Activated CD8-positive, alpha-beta memory T cell treated with anti-CD3 and anti-CD28 coated beads, Interleukin-2, amount 10 ng/mL, durations not matched to agents 7 days and 5 days (primary cell): ENCODE measurements around the gene BACH2. TPM values are rescaled to one million over a fixed set of nuclear protein-coding genes. Genes with fewer than 3 reads are reported as not detected.
A peak's percentile ranks its signal among the peaks of the same experiment; 100 is the strongest.
"Not testable (repeated sequence)": the region's sequence is repeated elsewhere in the genome, so short reads cannot be mapped to it uniquely, and the experiment has no call there.

Experiments
- ATAC-seq: fragments of 150-1000 bp; cut with Tn5 transposase; one replicate; pipeline ENCODE4 v1.10.0; 2021; ENCODE audit warnings: moderate library complexity
- CTCF ChIA-PET: fragments of 350-600 bp; sonication (Branson Sonifier 250); formaldehyde crosslinking; loops from one replicate; lab custom pipeline; 2021; ENCODE audit warnings: antibody characterized with exemption; lab: Charles Lee
- DNase-seq: peaks from one replicate; pipeline ENCODE4 v3.0.0-alpha.2; 2020
- H3K27ac Mint-ChIP-seq: one replicate; pipeline ENCODE4 v1.8.0; 2021; ENCODE audit warnings: mild to moderate bottlenecking, mixed read lengths
- H3K27me3 Mint-ChIP-seq: one replicate; pipeline ENCODE4 v1.8.0; 2021; ENCODE audit warnings: mixed read lengths
- H3K36me3 Mint-ChIP-seq: one replicate; pipeline ENCODE4 v1.8.0; 2021; ENCODE audit warnings: mild to moderate bottlenecking, mixed read lengths
- H3K4me1 Mint-ChIP-seq: one replicate; pipeline ENCODE4 v1.8.0; 2021; ENCODE audit warnings: mixed read lengths
- H3K4me3 Mint-ChIP-seq: one replicate; pipeline ENCODE4 v1.8.0; 2021; ENCODE audit warnings: mild to moderate bottlenecking, moderate library complexity, mixed read lengths
- H3K9me3 Mint-ChIP-seq: one replicate; pipeline ENCODE4 v1.8.0; 2022; ENCODE audit warnings: low read depth, mixed read lengths
- total RNA-seq, 2 experiments: library from RNA; stranded (reverse); gene quantifications; one replicate each; pipeline ENCODE4 v1.2.3, GENCODE V29; 2021

BACH2 gene
- total RNA-seq, 2 experiments from 2014 or later = 21.5 to 22.6 TPM

GRCh38 chr6:90222724-90223198 lies 73.9 kb downstream of the BACH2 start:
- Mint-ChIP-seq H3K9me3 (peaks cover 11% of the 10 kb centered on the region), H3K4me1 (peaks cover 14% of the 10 kb centered on the region), H3K27ac (no peak overlapping the region), H3K36me3 (peaks cover 33% of the 10 kb centered on the region), H3K4me3 (no peak overlapping the region), H3K27me3 (no peaks in the 10 kb centered on the region)
- DNase-seq (no peak), ATAC-seq (no peak)
- CTCF ChIA-PET = interaction anchor here (0.6 to 1.4 kb wide), 3 partner anchors 11 to 253 kb away, joined by 3 read pairs; no protein-coding TSS in a partner anchor

- peaks cover 13% of the 10 kb centered on the region for H3K4me1 Mint-ChIP-seq
- H3K36me3 Mint-ChIP-seq = peaks cover 30% of the 10 kb centered on the region
- peaks cover 11% of the 10 kb centered on the region for H3K9me3 Mint-ChIP-seq
- ATAC-seq (no peak), DNase-seq (no peak)
- CTCF ChIA-PET = interaction anchor here (1.4 kb wide), 1 partner anchor 10 kb away, joined by 3 read pairs; no protein-coding TSS in a partner anchor
- no peak overlapping the region for H3K27ac Mint-ChIP-seq
- H3K27me3 Mint-ChIP-seq = no peaks in the 10 kb centered on the region
- no peak overlapping the region for H3K4me3 Mint-ChIP-seq
Measured at GRCh38 chr6:90222008-90222407, 74.6 kb downstream of the BACH2 start.

- Mint-ChIP-seq H3K9me3 (peaks cover 11% of the 10 kb centered on the region), H3K4me3 (no peak overlapping the region), H3K36me3 (peaks cover 28% of the 10 kb centered on the region), H3K4me1 (peaks cover 13% of the 10 kb centered on the region), H3K27ac (no peak overlapping the region), H3K27me3 (no peaks in the 10 kb centered on the region)
- ATAC-seq (no peak), DNase-seq (no peak)
- CTCF ChIA-PET = interaction anchor here (1.4 kb wide), 1 partner anchor 10 kb away, joined by 3 read pairs; no protein-coding TSS in a partner anchor
Measured at GRCh38 chr6:90221403-90221802, 75.2 kb downstream of the BACH2 start.

- no peak for ATAC-seq
- CTCF ChIA-PET = no interaction called here
- Mint-ChIP-seq H3K4me1 (peaks cover 6% of the 10 kb centered on the region), H3K4me3 (no peak overlapping the region), H3K36me3 (peaks cover 21% of the 10 kb centered on the region), H3K9me3 (peaks cover 11% of the 10 kb centered on the region), H3K27ac (no peak overlapping the region), H3K27me3 (no peaks in the 10 kb centered on the region)
- no peak for DNase-seq
Measured at GRCh38 chr6:90220273-90220672, 76.4 kb downstream of the BACH2 start.

DNA sequence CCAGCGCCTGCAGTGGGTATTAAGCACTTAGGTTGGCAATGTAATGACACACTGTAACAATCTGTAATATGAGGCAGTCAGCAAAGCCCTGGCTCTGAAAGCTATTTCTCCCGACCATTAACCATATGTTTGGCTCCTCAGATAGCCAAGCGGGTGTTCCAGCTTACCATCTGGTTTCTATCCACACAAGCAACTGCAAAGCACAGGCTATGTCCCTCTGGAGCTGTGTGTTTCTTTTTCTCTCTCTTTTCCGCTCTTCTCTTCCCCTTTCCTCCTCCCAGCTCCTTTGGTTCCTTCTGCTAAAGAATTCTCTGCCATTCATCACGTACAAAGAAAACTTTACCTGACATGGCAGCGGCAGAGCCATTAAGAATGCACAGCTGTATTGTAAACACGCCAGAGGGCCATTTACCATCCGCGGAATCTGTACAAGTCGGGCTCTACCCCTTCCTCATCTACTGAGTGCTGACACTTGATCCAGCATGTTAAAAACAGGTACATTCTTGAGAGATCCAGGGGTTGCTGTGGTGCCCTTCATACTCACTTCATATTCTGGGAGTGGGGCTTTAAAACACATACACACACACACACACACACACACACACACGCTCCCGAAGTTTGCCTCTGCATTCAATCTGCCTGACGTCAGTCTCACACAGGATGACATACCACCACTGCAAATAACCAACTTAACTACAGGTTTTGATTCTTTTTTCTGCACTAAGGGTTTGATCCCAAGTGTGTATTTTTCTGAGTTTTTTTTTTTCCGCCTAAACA lies 77.2 kb downstream of the BACH2 start:
- Mint-ChIP-seq H3K27ac (no peak overlapping the region), H3K4me3 (no peak overlapping the region), H3K9me3 (peaks cover 11% of the 10 kb centered on the region), H3K27me3 (no peaks in the 10 kb centered on the region), H3K4me1 (peaks cover 9% of the 10 kb centered on the region), H3K36me3 (peaks cover 20% of the 10 kb centered on the region)
- CTCF ChIA-PET = interaction anchor here (1.0 to 2.6 kb wide), 6 partner anchors 10 to 297 kb away, joined by 3 to 6 read pairs (median 3); no protein-coding TSS in a partner anchor
- DNase-seq (no peak), ATAC-seq (no peak)

DNA sequence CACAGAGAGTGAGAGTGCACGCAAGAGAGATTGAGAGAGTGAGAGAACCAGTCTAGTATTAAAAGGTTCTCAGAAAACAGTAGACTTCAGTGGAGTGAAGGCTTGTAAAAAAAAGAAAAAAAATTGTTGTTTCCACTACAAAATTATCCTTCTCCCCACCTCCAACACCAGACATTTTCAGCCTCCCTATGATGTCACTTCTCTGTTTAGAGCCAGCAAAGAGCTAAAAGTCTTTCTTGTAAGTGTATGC lies 77.8 kb downstream of the BACH2 start:
- no peak for ATAC-seq
- peaks cover 17% of the 10 kb centered on the region for H3K36me3 Mint-ChIP-seq
- H3K27me3 Mint-ChIP-seq = no peaks in the 10 kb centered on the region
- no peak overlapping the region for H3K4me3 Mint-ChIP-seq
- DNase-seq = no peak
- CTCF ChIA-PET = interaction anchor here (1.0 to 2.6 kb wide), 6 partner anchors 10 to 298 kb away, joined by 3 to 6 read pairs (median 3); no protein-coding TSS in a partner anchor
- peaks cover 9% of the 10 kb centered on the region for H3K4me1 Mint-ChIP-seq
- peaks cover 10% of the 10 kb centered on the region for H3K9me3 Mint-ChIP-seq
- H3K27ac Mint-ChIP-seq = no peak overlapping the region

- no peak overlapping the region for H3K4me3 Mint-ChIP-seq
- H3K36me3 Mint-ChIP-seq = peaks cover 7% of the 10 kb centered on the region
- H3K4me1 Mint-ChIP-seq = peaks cover 8% of the 10 kb centered on the region
- H3K27me3 Mint-ChIP-seq = no peaks in the 10 kb centered on the region
- H3K9me3 Mint-ChIP-seq = peaks cover 3% of the 10 kb centered on the region
- no peak for ATAC-seq
- CTCF ChIA-PET = interaction anchor here (0.8 to 2.6 kb wide), 6 partner anchors 12 to 277 kb away, joined by 3 to 6 read pairs (median 3); no protein-coding TSS in a partner anchor
- H3K27ac Mint-ChIP-seq = no peak overlapping the region
- no peak for DNase-seq
Measured at GRCh38 chr6:90217506-90218127, 79.0 kb downstream of the BACH2 start.

DNA sequence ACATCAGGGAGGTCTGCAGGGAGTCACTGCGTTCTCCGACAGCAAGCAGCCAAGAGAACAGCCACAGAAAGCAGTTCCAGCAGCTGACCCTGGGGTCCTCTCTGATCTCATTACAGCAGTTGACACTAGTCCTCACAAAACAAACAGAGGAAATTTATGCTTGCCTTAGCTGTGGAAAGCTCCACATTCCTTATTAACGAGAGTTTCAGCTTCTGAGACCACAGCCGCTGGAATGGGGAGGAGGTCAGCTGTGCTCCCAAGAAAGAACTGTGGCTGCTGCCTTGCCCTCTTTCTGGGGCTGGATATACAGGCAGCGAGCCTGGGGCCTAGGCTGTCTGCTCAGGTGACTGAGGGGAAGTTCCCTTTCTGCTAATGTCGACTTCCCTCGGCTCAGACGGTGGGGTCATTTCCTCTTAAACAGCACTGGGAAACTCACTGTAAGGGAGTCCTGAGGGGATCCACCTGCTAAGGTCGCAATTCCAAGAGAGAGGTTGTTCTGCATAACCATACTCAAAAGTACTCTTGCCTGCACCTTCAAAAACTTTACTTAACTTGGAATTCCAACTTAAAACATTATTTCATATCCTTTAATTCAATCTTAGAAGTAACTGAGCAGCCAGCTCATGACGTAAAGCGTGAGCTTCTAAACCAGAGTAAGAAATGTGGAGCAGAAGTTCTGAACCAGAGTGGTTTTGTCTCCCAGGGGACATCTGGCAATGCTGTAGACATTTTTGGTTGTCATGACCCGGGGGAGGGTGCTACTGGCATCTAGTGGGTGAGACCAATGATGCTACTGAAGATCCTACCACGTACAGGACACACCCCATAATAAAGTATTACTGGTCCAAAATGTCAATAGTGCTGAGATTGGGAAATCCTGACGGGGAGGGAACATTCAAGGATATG lies 80.3 kb downstream of the BACH2 start:
- Mint-ChIP-seq H3K4me1 (peaks cover 3% of the 10 kb centered on the region), H3K36me3 (peaks cover 1% of the 10 kb centered on the region), H3K9me3 (no peaks in the 10 kb centered on the region), H3K27me3 (no peaks in the 10 kb centered on the region), H3K27ac (peak overlapping the region; percentile 63), H3K4me3 (no peak overlapping the region)
- no peak for ATAC-seq
- no peak for DNase-seq
- CTCF ChIA-PET = interaction anchor here (0.8 to 2.2 kb wide), 6 partner anchors 12 to 276 kb away, joined by 3 to 7 read pairs (median 3); no protein-coding TSS in a partner anchor

DNA sequence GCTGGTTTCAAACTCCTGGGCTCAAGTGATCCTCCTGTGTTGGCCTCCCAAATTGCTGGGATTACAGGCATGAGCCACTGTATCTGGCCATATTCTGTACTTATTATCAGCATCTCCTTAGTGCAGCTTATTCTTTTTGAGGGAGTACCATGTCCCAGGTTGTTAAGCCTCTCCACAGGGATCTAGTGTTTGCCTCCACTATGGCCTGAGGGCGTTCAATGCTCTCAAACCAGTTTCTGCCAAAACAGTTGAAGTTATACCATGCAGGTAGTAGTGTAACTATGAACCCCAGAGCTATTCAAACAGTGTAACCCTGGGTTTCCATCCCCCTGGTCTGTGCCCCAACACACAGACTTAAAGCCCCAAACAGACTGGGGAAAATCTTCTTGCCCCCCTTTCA lies 81.7 kb downstream of the BACH2 start:
- H3K4me3 Mint-ChIP-seq = no peak overlapping the region
- peaks cover 1% of the 10 kb centered on the region for H3K36me3 Mint-ChIP-seq
- no peak for ATAC-seq
- CTCF ChIA-PET = interaction anchor here (0.5 to 2.2 kb wide), 7 partner anchors 11 to 266 kb away, joined by 3 to 7 read pairs (median 3); no protein-coding TSS in a partner anchor
- no peak for DNase-seq
- no peaks in the 10 kb centered on the region for H3K27me3 Mint-ChIP-seq
- peaks cover 3% of the 10 kb centered on the region for H3K4me1 Mint-ChIP-seq
- H3K27ac Mint-ChIP-seq = no peak overlapping the region
- no peaks in the 10 kb centered on the region for H3K9me3 Mint-ChIP-seq

GRCh38 chr6:90214461-90214860 lies 82.2 kb downstream of the BACH2 start:
- no peak for DNase-seq
- Mint-ChIP-seq H3K4me3 (no peak overlapping the region), H3K9me3 (no peaks in the 10 kb centered on the region), H3K36me3 (peaks cover 1% of the 10 kb centered on the region), H3K4me1 (peaks cover 5% of the 10 kb centered on the region), H3K27me3 (no peaks in the 10 kb centered on the region), H3K27ac (no peak overlapping the region)
- CTCF ChIA-PET = interaction anchor here (0.5 to 2.1 kb wide), 6 partner anchors 13 to 266 kb away, joined by 3 to 6 read pairs (median 3); no protein-coding TSS in a partner anchor
- no peak for ATAC-seq

- no peaks in the 10 kb centered on the region for H3K9me3 Mint-ChIP-seq
- ATAC-seq (peak; percentile 30), DNase-seq (no peak)
- CTCF ChIA-PET = interaction anchor here (0.6 to 1.4 kb wide), 5 partner anchors 10 to 272 kb away, joined by 3 read pairs; no protein-coding TSS in a partner anchor
- H3K27me3 Mint-ChIP-seq = no peaks in the 10 kb centered on the region
- peaks cover 9% of the 10 kb centered on the region for H3K4me1 Mint-ChIP-seq
- H3K4me3 Mint-ChIP-seq = no peak overlapping the region
- no peak overlapping the region for H3K27ac Mint-ChIP-seq
- peaks cover 7% of the 10 kb centered on the region for H3K36me3 Mint-ChIP-seq
Measured at GRCh38 chr6:90212274-90212673, 84.4 kb downstream of the BACH2 start.

GRCh38 chr6:90209527-90209926 lies 87.1 kb downstream of the BACH2 start:
- CTCF ChIA-PET = no interaction called here
- Mint-ChIP-seq H3K27ac (no peak overlapping the region), H3K4me3 (no peak overlapping the region), H3K9me3 (no peaks in the 10 kb centered on the region), H3K4me1 (peaks cover 6% of the 10 kb centered on the region), H3K27me3 (no peaks in the 10 kb centered on the region), H3K36me3 (peaks cover 18% of the 10 kb centered on the region)
- DNase-seq = no peak
- ATAC-seq = no peak

GRCh38 chr6:90208690-90209089 lies 88.0 kb downstream of the BACH2 start:
- DNase-seq, H3K4me3 Mint-ChIP-seq, H3K9me3 Mint-ChIP-seq, H3K27ac Mint-ChIP-seq, H3K4me1 Mint-ChIP-seq, H3K27me3 Mint-ChIP-seq, ATAC-seq, CTCF ChIA-PET: not testable (repeated sequence)
- peaks cover 18% of the 10 kb centered on the region for H3K36me3 Mint-ChIP-seq
